HEK293 (cell line): ENCODE results near the gene FRMD3.

Experiments used
- CTCF ChIA-PET: fragments of 350-600 bp; formaldehyde crosslinking; extraction: SDS; loops from one replicate; lab custom pipeline; 2021; ENCODE audit warnings: antibody characterized with exemption; lab: Yijun Ruan, JAX
- POLR2A ChIA-PET: fragments of 300-600 bp; formaldehyde crosslinking; extraction: SDS; loops from one replicate; lab custom pipeline; 2020; ENCODE audit warnings: antibody characterized with exemption, inconsistent platforms; lab: Yijun Ruan, JAX
- H3K27ac ChIP-seq: fragments of 200-500 bp; sonication (Bioruptor generic); 2 replicates; pipeline ENCODE4 v1.5.1; 2014; ENCODE audit warnings: low read depth, low read length, control low read depth, inconsistent platforms; ENCODE audit errors: extremely low read depth
- H3K36me3 ChIP-seq, 2 experiments: fragments of 200-500 bp in 1 of 2; sonication (Bioruptor generic) in 1 of 2; 1 replicate in 1 of 2; 2 replicates in 1 of 2; pipeline ENCODE4 v1.5.1; 2014 to 2017; ENCODE audit warnings: inconsistent platforms in 2 of 2, low read length in 2 of 2; ENCODE audit not compliant: control insufficient read depth in 2 of 2, insufficient read depth in 1 of 2
- H3K4me1 ChIP-seq: fragments of 200-500 bp; sonication (Bioruptor generic); 2 replicates; pipeline ENCODE4 v1.5.1; 2014; ENCODE audit warnings: mild to moderate bottlenecking, low read length, inconsistent platforms; ENCODE audit not compliant: control insufficient read depth, insufficient read depth
- H3K4me3 ChIP-seq: 2 replicates; pipeline ENCODE4 v1.5.1; 2011; ENCODE audit warnings: low read depth, mild to moderate bottlenecking, control low read depth, low read length, moderate library complexity
- H3K9me3 ChIP-seq: fragments of 200-500 bp; sonication (Bioruptor generic); 2 replicates; pipeline ENCODE4 v1.5.1; 2014; ENCODE audit warnings: low read depth, low read length, inconsistent platforms; ENCODE audit not compliant: control insufficient read depth, insufficient read depth
- EGR2 ChIP-seq: fragments of 450-650 bp; formaldehyde crosslinking; IDR thresholded peaks from 2 replicates; pipeline ENCODE4 v1.5.1; 2016; ENCODE audit warnings: low read depth, missing biosample characterization, missing genetic modification characterization
- GLI4 ChIP-seq: fragments of 450-650 bp; formaldehyde crosslinking; IDR thresholded peaks from 2 replicates; pipeline ENCODE4 v1.5.1; 2016; ENCODE audit warnings: missing biosample characterization, missing genetic modification characterization
- SALL2 ChIP-seq: fragments of 450-650 bp; formaldehyde crosslinking; IDR thresholded peaks from 2 replicates; pipeline ENCODE4 v1.5.0; 2017; ENCODE audit warnings: missing biosample characterization, mild to moderate bottlenecking, missing genetic modification characterization, borderline replicate concordance
- TSHZ1 ChIP-seq: fragments of 450-650 bp; formaldehyde crosslinking; IDR thresholded peaks from 2 replicates; pipeline ENCODE4 v1.5.1; 2016; ENCODE audit warnings: missing biosample characterization, missing genetic modification characterization, borderline replicate concordance
- ZBTB17 ChIP-seq: fragments of 450-650 bp; formaldehyde crosslinking; IDR thresholded peaks from 2 replicates; pipeline ENCODE4 v1.5.1; 2016; ENCODE audit warnings: missing biosample characterization, missing genetic modification characterization
- ZBTB20 ChIP-seq: fragments of 450-650 bp; formaldehyde crosslinking; IDR thresholded peaks from 2 replicates; pipeline ENCODE4 v1.5.1; 2016; ENCODE audit warnings: missing biosample characterization, missing genetic modification characterization
- ZEB2 ChIP-seq: fragments of 450-650 bp; formaldehyde crosslinking; IDR thresholded peaks from 2 replicates; pipeline ENCODE4 v1.5.1; 2016; ENCODE audit warnings: missing biosample characterization, missing genetic modification characterization
- ZFHX2 ChIP-seq: fragments of 450-650 bp; formaldehyde crosslinking; conservative IDR thresholded peaks from 2 replicates; pipeline ENCODE4 v1.5.1; 2016; ENCODE audit warnings: missing biosample characterization, missing genetic modification characterization
- ZFP37 ChIP-seq: fragments of 450-650 bp; formaldehyde crosslinking; IDR thresholded peaks from 2 replicates; pipeline ENCODE4 v1.5.1; 2016; ENCODE audit warnings: missing biosample characterization, missing genetic modification characterization
- ZNF16 ChIP-seq: fragments of 450-650 bp; formaldehyde crosslinking; IDR thresholded peaks from 2 replicates; pipeline ENCODE4 v1.5.1; 2016; ENCODE audit warnings: low read depth, missing biosample characterization, missing genetic modification characterization
- ZNF26 ChIP-seq: fragments of 450-650 bp; formaldehyde crosslinking; IDR thresholded peaks from 2 replicates; pipeline ENCODE4 v1.5.1; 2016; ENCODE audit warnings: missing biosample characterization, missing genetic modification characterization
- ZNF335 ChIP-seq: fragments of 450-650 bp; formaldehyde crosslinking; conservative IDR thresholded peaks from 2 replicates; pipeline ENCODE4 v1.5.1; 2016; ENCODE audit warnings: missing biosample characterization, missing genetic modification characterization
- ZNF530 ChIP-seq: fragments of 450-650 bp; formaldehyde crosslinking; IDR thresholded peaks from 2 replicates; pipeline ENCODE4 v1.5.1; 2016; ENCODE audit warnings: low read depth, missing biosample characterization, missing genetic modification characterization
- ZNF571 ChIP-seq: fragments of 450-650 bp; formaldehyde crosslinking; IDR thresholded peaks from 2 replicates; pipeline ENCODE4 v1.5.0; 2017; ENCODE audit warnings: missing biosample characterization, missing genetic modification characterization
- ZNF600 ChIP-seq: fragments of 450-650 bp; formaldehyde crosslinking; IDR thresholded peaks from 2 replicates; pipeline ENCODE4 v1.5.1; 2016; ENCODE audit warnings: missing biosample characterization, missing genetic modification characterization
- ZNF670 ChIP-seq: fragments of 450-650 bp; formaldehyde crosslinking; IDR thresholded peaks from 2 replicates; pipeline ENCODE4 v1.5.1; 2016; ENCODE audit warnings: missing biosample characterization, missing genetic modification characterization, low read depth
- ZNF692 ChIP-seq: fragments of 450-650 bp; formaldehyde crosslinking; IDR thresholded peaks from 2 replicates; pipeline ENCODE4 v1.5.1; 2016; ENCODE audit warnings: missing biosample characterization, missing genetic modification characterization
- ZNF777 ChIP-seq: fragments of 450-650 bp; formaldehyde crosslinking; IDR thresholded peaks from 2 replicates; pipeline ENCODE4 v1.5.1; 2017; ENCODE audit warnings: missing biosample characterization, missing genetic modification characterization, borderline replicate concordance
- ZNF785 ChIP-seq: fragments of 450-650 bp; formaldehyde crosslinking; IDR thresholded peaks from 2 replicates; pipeline ENCODE4 v1.5.1; 2016; ENCODE audit warnings: missing biosample characterization, missing genetic modification characterization
- ZSCAN5A ChIP-seq: fragments of 450-650 bp; formaldehyde crosslinking; IDR thresholded peaks from 2 replicates; pipeline ENCODE4 v1.5.1; 2016; ENCODE audit warnings: missing biosample characterization, missing genetic modification characterization
- TF ChIP-seq, protein P1 (sequence below): fragments of 450-650 bp; formaldehyde crosslinking; IDR thresholded peaks from 2 replicates; pipeline ENCODE4 v1.5.1; 2016; ENCODE audit warnings: missing biosample characterization, missing genetic modification characterization, low read depth

FRMD3 gene

GRCh38 chr9:83242066-83242465 is 296.1 kb downstream of the FRMD3 start:
- H3K9me3 ChIP-seq: no peaks in the 10 kb centered on the region
- no peaks in the 10 kb centered on the region for H3K36me3 ChIP-seq
- no peak for TF ChIP-seq ZNF777 (tag by site-specific recombination)
- POLR2A ChIA-PET: no interaction called here
- H3K4me3 ChIP-seq: no peak overlapping the region
- CTCF ChIA-PET: no interaction called here
- no peak overlapping the region for H3K27ac ChIP-seq
- H3K4me1 ChIP-seq: peaks cover 9% of the 10 kb centered on the region; the same call in 1 of the 2 replicates

DNA sequence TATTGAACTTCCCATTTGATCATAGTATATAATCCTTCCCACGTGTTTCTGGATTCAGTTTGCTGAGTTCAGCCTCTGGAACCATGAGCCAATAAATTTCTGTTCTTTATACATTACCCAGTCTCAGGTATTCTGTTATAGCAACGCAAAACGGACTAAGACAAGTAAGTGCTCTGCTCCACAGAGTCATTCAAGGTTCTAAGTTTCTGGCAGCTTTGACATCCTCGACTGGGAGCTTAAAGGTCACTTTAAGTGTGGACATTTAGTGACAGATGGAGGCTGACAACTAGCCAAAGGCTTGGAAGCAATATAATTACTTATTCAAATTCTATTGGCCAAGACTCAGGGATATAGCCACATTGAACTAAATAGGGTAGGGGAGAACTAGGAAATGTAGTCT is 297.5 kb downstream of the FRMD3 start:
- Histone ChIP-seq H3K4me3 (no peak overlapping the region), H3K36me3 (no peaks in the 10 kb centered on the region), H3K27ac (no peak overlapping the region), H3K9me3 (no peaks in the 10 kb centered on the region), H3K4me1 (peaks cover 9% of the 10 kb centered on the region; the same call in 1 of the 2 replicates)
- CTCF ChIA-PET: no interaction called here
- POLR2A ChIA-PET: no interaction called here
- TF ChIP-seq ZBTB17 (tag by site-specific recombination): no peak
- no peak for TF ChIP-seq ZNF335 (tag by site-specific recombination)

DNA sequence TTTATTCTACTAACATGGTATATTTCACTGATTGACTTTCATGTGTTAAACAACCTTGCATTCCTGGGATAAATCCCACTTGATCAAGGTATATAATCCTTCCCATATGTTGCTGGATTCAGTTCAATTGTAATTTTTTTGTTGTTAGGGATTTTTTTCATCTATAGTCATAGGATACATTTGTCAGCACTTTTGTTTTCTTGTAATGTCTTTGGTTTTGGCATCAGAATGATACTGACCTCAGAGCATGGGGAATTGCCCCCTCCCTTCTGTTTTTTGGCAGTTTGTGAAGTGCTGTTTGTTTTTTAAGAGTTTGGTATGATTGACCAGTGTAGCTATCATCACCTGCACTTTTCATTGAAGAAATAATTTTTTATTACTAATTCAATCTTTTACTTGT is 298.5 kb downstream of the FRMD3 start:
- Histone ChIP-seq H3K4me1 (peaks cover 9% of the 10 kb centered on the region; the same call in 1 of the 2 replicates), H3K27ac (no peak overlapping the region), H3K4me3 (no peak overlapping the region), H3K9me3 (no peaks in the 10 kb centered on the region), H3K36me3 (no peaks in the 10 kb centered on the region)
- no peak for TF ChIP-seq ZNF26 (tag by site-specific recombination)
- no peak for TF ChIP-seq ZNF600 (tag by site-specific recombination)
- no peak for TF ChIP-seq ZNF571
- TF ChIP-seq ZNF530 (tag by site-specific recombination): no peak
- TF ChIP-seq EGR2 (tag by site-specific recombination): no peak
- TF ChIP-seq ZNF785: no peak
- TF ChIP-seq, protein P1, sequence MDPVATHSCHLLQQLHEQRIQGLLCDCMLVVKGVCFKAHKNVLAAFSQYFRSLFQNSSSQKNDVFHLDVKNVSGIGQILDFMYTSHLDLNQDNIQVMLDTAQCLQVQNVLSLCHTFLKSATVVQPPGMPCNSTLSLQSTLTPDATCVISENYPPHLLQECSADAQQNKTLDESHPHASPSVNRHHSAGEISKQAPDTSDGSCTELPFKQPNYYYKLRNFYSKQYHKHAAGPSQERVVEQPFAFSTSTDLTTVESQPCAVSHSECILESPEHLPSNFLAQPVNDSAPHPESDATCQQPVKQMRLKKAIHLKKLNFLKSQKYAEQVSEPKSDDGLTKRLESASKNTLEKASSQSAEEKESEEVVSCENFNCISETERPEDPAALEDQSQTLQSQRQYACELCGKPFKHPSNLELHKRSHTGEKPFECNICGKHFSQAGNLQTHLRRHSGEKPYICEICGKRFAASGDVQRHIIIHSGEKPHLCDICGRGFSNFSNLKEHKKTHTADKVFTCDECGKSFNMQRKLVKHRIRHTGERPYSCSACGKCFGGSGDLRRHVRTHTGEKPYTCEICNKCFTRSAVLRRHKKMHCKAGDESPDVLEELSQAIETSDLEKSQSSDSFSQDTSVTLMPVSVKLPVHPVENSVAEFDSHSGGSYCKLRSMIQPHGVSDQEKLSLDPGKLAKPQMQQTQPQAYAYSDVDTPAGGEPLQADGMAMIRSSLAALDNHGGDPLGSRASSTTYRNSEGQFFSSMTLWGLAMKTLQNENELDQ: no peak
- TF ChIP-seq ZEB2: no peak
- TF ChIP-seq ZNF670 (tag by site-specific recombination): no peak
- no peak for TF ChIP-seq GLI4 (tag by site-specific recombination)
- no peak for TF ChIP-seq ZNF692 (tag by site-specific recombination)
- no peak for TF ChIP-seq ZFP37 (tag by site-specific recombination)
- TF ChIP-seq TSHZ1 (tag by site-specific recombination): no peak
- no peak for TF ChIP-seq ZBTB20
- no peak for TF ChIP-seq ZNF16 (tag by site-specific recombination)
- TF ChIP-seq SALL2 (tag by site-specific recombination): no peak
- no peak for TF ChIP-seq ZSCAN5A (tag by site-specific recombination)
- no peak for TF ChIP-seq ZFHX2 (tag by site-specific recombination)
- ChIA-PET POLR2A (no interaction called here), CTCF (no interaction called here)
